Neural cell (in vitro differentiated cells): ENCODE measurements around the gene NCBP2L. TPM values are rescaled to one million over a fixed set of nuclear protein-coding genes. Genes with fewer than 3 reads are reported as not detected.

Experiments
- H2AFZ ChIP-seq: fragments of 200-600, 300-800 bp; sonication (generic), shearing (Covaris generic); 2 replicates; pipeline ENCODE4 v1.6.0; 2014; ENCODE audit warnings: low read depth, mild to moderate bottlenecking, antibody characterized with exemption, low read length, moderate library complexity
- H3F3A ChIP-seq: fragments of 200-600 bp; shearing (Covaris generic); 2 replicates; pipeline ENCODE4 v1.6.1; 2016; ENCODE audit warnings: mild to moderate bottlenecking, moderate library complexity, mixed read lengths, antibody characterized with exemption, low read length; ENCODE audit not compliant: insufficient read depth, poor library complexity, severe bottlenecking
- H3K27ac ChIP-seq: fragments of 200-600, 300-800 bp; sonication (generic), shearing (Covaris generic); 2 replicates; pipeline ENCODE4 v1.5.1; 2014; ENCODE audit warnings: mild to moderate bottlenecking, low read length, moderate library complexity
- H3K27me3 ChIP-seq: fragments of 300-800, 200-600 bp; sonication (generic), shearing (Covaris generic); 2 replicates; pipeline ENCODE4 v1.6.0; 2014; ENCODE audit warnings: mild to moderate bottlenecking, low read depth, low read length, moderate library complexity; ENCODE audit not compliant: insufficient read depth
- H3K36me3 ChIP-seq: fragments of 300-800, 200-600 bp; sonication (generic), shearing (Covaris generic); 2 replicates; pipeline ENCODE4 v1.5.1; 2014; ENCODE audit warnings: mild to moderate bottlenecking, antibody characterized with exemption, low read length, moderate library complexity; ENCODE audit not compliant: insufficient read depth
- H3K4me2 ChIP-seq: fragments of 300-800, 200-600 bp; sonication (generic), shearing (Covaris generic); 2 replicates; pipeline ENCODE4 v1.6.0; 2014; ENCODE audit warnings: mild to moderate bottlenecking, low read length
- H3K4me3 ChIP-seq: fragments of 300-800, 200-600 bp; sonication (generic), shearing (Covaris generic); 2 replicates; pipeline ENCODE4 v1.5.1; 2014; ENCODE audit warnings: mild to moderate bottlenecking, low read length, moderate library complexity
- H3K79me2 ChIP-seq: fragments of 200-600 bp; shearing (Covaris generic); replicated peaks from 2 replicates; pipeline ENCODE4 v1.6.0; 2014; ENCODE audit warnings: mild to moderate bottlenecking, low read length, moderate library complexity; ENCODE audit not compliant: insufficient read depth
- H3K9ac ChIP-seq: fragments of 300-800, 200-600 bp; sonication (generic), shearing (Covaris generic); 2 replicates; pipeline ENCODE4 v1.6.1; 2016; ENCODE audit warnings: mild to moderate bottlenecking, low read length, mixed read lengths
- H3K9me2 ChIP-seq: fragments of 200-600 bp; shearing (Covaris generic); 2 replicates; pipeline ENCODE4 v1.6.1; 2016; ENCODE audit warnings: mild to moderate bottlenecking, low read length, mixed read lengths; ENCODE audit not compliant: insufficient read depth
- H3K9me3 ChIP-seq: fragments of 200-600, 300-800 bp; sonication (generic), shearing (Covaris generic); 2 replicates; pipeline ENCODE4 v1.6.1; 2016; ENCODE audit warnings: mild to moderate bottlenecking, mixed run types, low read length, moderate library complexity, mixed read lengths
- H4K20me1 ChIP-seq: fragments of 200-600 bp; shearing (Covaris generic); 2 replicates; pipeline ENCODE4 v1.6.1; 2016; ENCODE audit warnings: mild to moderate bottlenecking, mixed run types; ENCODE audit not compliant: insufficient read depth
- EP300 ChIP-seq: fragments of 450-650 bp; conservative IDR thresholded peaks from 2 replicates; pipeline ENCODE4 v1.6.1; 2014; ENCODE audit warnings: antibody characterized with exemption, mild to moderate bottlenecking, moderate library complexity; ENCODE audit not compliant: poor library complexity, severe bottlenecking
- EZH2 ChIP-seq: fragments of 200-600, 300-800 bp; shearing (Covaris generic), sonication (generic); IDR thresholded peaks from 2 replicates; pipeline ENCODE4 v1.6.1; 2014; ENCODE audit warnings: antibody characterized with exemption, low read length, borderline replicate concordance, mild to moderate bottlenecking; ENCODE audit not compliant: insufficient read depth, poor library complexity, severe bottlenecking
- MXI1 ChIP-seq: fragments of 450-650 bp; conservative IDR thresholded peaks from 2 replicates; pipeline ENCODE4 v1.6.1; 2014; ENCODE audit warnings: antibody characterized with exemption, mild to moderate bottlenecking; ENCODE audit not compliant: poor library complexity, severe bottlenecking
- POLR2AphosphoS5 ChIP-seq: IDR thresholded peaks from 2 replicates; pipeline ENCODE4 v1.6.1; 2012
- RAD21 ChIP-seq: fragments of 450-650 bp; conservative IDR thresholded peaks from 2 replicates; pipeline ENCODE4 v1.6.1; 2014; ENCODE audit warnings: antibody characterized with exemption, mild to moderate bottlenecking, moderate library complexity
- SMC3 ChIP-seq: fragments of 450-650 bp; conservative IDR thresholded peaks from 2 replicates; pipeline ENCODE4 v1.6.1; 2014; ENCODE audit warnings: antibody characterized with exemption, mild to moderate bottlenecking, moderate library complexity; ENCODE audit not compliant: poor library complexity
- TAF1 ChIP-seq: IDR thresholded peaks from 2 replicates; pipeline ENCODE4 v1.6.1; 2012; ENCODE audit warnings: low read depth
- polyA plus RNA-seq: library from polyadenylated mRNA; depleted of rRNA; stranded (reverse); fragments of >200 nt; gene quantifications from 2 replicates; pipeline ENCODE4 v1.2.3, GENCODE V29; 2014
- TF ChIP-seq, protein P1 (sequence below): fragments of 450-650 bp; IDR thresholded peaks from 2 replicates; pipeline ENCODE4 v1.5.1; 2014; ENCODE audit warnings: antibody characterized with exemption, mild to moderate bottlenecking, moderate library complexity; ENCODE audit not compliant: poor library complexity, severe bottlenecking
- TF ChIP-seq, protein P2 (sequence below): IDR thresholded peaks from 2 replicates; pipeline ENCODE4 v1.6.1; 2012; ENCODE audit warnings: borderline replicate concordance

NCBP2L gene
- polyA plus RNA-seq, 1 donor from 2014 or later = not detected

DNA sequence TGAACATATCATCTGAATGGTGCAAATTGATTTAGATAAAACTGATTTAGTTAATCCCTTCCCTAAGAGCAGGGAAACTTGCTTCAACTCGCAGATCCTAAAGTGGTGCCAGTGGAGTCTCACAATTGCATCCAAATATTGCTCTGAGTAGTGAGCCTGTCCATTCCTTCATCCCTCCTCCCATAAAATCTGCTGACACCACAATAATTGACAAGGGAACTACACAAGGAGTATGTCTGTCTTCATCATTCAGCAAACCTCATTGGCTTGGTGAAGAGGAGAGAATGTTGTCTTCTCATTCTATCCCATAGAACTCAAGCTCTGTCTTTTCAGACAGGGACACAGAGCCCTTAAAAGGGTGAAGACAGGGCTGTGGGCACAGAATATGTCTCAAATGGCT lies 52.3 kb downstream of the NCBP2L start:
- Histone ChIP-seq H4K20me1 (no peaks in the 10 kb centered on the region), H3K9me3 (no peaks in the 10 kb centered on the region), H3K4me3 (no peak overlapping the region), H3K9ac (no peak overlapping the region), H3K4me2 (no peak overlapping the region), H3K9me2 (no peaks in the 10 kb centered on the region), H3K36me3 (no peaks in the 10 kb centered on the region), H2AFZ (no peak overlapping the region), H3F3A (no peaks in the 10 kb centered on the region), H3K27ac (no peak overlapping the region), H3K79me2 (no peaks in the 10 kb centered on the region), H3K27me3 (no peaks in the 10 kb centered on the region)
- TF ChIP-seq MXI1 (no peak), POLR2AphosphoS5 (no peak), RAD21 (no peak), TAF1 (no peak), EP300 (no peak), SMC3 (no peak), EZH2 (no peak)
- TF ChIP-seq, protein P1, sequence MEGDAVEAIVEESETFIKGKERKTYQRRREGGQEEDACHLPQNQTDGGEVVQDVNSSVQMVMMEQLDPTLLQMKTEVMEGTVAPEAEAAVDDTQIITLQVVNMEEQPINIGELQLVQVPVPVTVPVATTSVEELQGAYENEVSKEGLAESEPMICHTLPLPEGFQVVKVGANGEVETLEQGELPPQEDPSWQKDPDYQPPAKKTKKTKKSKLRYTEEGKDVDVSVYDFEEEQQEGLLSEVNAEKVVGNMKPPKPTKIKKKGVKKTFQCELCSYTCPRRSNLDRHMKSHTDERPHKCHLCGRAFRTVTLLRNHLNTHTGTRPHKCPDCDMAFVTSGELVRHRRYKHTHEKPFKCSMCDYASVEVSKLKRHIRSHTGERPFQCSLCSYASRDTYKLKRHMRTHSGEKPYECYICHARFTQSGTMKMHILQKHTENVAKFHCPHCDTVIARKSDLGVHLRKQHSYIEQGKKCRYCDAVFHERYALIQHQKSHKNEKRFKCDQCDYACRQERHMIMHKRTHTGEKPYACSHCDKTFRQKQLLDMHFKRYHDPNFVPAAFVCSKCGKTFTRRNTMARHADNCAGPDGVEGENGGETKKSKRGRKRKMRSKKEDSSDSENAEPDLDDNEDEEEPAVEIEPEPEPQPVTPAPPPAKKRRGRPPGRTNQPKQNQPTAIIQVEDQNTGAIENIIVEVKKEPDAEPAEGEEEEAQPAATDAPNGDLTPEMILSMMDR = no peak
- TF ChIP-seq, protein P2, sequence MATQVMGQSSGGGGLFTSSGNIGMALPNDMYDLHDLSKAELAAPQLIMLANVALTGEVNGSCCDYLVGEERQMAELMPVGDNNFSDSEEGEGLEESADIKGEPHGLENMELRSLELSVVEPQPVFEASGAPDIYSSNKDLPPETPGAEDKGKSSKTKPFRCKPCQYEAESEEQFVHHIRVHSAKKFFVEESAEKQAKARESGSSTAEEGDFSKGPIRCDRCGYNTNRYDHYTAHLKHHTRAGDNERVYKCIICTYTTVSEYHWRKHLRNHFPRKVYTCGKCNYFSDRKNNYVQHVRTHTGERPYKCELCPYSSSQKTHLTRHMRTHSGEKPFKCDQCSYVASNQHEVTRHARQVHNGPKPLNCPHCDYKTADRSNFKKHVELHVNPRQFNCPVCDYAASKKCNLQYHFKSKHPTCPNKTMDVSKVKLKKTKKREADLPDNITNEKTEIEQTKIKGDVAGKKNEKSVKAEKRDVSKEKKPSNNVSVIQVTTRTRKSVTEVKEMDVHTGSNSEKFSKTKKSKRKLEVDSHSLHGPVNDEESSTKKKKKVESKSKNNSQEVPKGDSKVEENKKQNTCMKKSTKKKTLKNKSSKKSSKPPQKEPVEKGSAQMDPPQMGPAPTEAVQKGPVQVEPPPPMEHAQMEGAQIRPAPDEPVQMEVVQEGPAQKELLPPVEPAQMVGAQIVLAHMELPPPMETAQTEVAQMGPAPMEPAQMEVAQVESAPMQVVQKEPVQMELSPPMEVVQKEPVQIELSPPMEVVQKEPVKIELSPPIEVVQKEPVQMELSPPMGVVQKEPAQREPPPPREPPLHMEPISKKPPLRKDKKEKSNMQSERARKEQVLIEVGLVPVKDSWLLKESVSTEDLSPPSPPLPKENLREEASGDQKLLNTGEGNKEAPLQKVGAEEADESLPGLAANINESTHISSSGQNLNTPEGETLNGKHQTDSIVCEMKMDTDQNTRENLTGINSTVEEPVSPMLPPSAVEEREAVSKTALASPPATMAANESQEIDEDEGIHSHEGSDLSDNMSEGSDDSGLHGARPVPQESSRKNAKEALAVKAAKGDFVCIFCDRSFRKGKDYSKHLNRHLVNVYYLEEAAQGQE = no peak

DNA sequence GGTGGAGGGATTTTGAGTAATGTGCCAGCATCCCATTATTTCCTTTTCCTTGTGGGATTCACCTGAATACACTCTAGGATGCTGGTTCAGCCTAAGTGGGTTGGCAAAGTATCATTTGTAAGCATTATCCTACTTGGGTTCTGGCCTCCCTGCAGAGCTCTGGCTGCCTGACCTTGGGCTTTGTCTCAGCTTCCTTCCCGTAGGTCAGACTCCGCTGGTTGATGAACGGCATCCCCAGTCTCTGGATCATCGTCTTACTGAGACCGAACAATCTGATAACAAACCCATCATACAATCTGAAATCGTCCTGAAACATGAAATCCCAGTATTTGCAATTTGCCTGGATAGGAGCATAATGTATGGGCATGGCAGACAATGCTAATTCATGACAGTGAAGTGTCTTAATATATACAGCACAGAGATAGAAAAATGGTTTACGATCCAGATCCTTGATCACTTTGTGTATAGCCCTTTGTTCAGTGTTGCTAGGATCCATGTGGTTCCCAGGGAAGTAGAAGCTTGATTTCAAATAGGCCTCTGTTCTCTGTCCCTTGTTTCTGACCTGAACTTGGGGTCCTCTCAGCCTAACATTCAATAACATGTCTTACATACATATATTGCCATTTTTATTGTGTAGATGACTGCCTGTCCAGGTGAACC lies 53.7 kb downstream of the NCBP2L start:
- Histone ChIP-seq H3K27ac (no peak overlapping the region), H3K36me3 (no peaks in the 10 kb centered on the region), H3F3A (no peaks in the 10 kb centered on the region), H3K27me3 (no peaks in the 10 kb centered on the region), H3K4me2 (no peak overlapping the region), H3K9me3 (no peaks in the 10 kb centered on the region), H3K9ac (no peak overlapping the region), H3K9me2 (no peaks in the 10 kb centered on the region), H3K4me3 (no peak overlapping the region), H4K20me1 (no peaks in the 10 kb centered on the region), H2AFZ (no peak overlapping the region), H3K79me2 (no peaks in the 10 kb centered on the region)
- TF ChIP-seq RAD21 (no peak), TAF1 (no peak), EZH2 (no peak), SMC3 (no peak), EP300 (no peak), MXI1 (no peak), POLR2AphosphoS5 (no peak)
- TF ChIP-seq, protein P1 = no peak
- TF ChIP-seq, protein P2 = no peak
